ENCODE data around the gene RNF5.

Gene RNF5

DNA sequence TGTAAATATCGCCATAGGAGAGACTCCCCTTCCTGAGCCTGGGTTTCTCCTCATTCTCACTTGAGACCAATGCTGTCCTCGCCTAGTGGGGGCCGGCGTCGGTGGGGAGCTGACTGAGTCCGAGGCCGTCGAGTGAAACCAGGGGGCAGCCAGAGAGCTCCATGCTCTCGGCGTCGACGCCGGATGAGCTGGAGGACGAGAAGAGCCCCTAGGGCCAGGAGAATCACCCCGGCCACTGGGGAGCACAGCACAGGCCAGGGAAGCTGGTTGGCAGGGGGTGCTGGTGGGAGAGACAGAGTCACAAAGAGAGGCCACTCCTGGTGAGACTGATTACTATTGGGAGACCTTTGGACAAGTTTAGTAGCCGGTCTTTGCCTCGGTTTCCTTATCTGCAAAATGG lies 20.7 kb downstream of the RNF5 start:
- H3K36me3 ChIP-seq (ENCODE audit: insufficient read depth, low read length), result no peaks in the 10 kb centered on the region
- no peaks in the 10 kb centered on the region for H3K9me2 ChIP-seq (replicated peaks; ENCODE audit: low read depth, low read length)
- no peak overlapping the region for H2AFZ ChIP-seq (ENCODE audit: low read length)
- no peaks in the 10 kb centered on the region for H3F3A ChIP-seq (ENCODE audit: low read depth)
- H4K20me1 ChIP-seq (ENCODE audit: insufficient read depth, low read length, poor library complexity, severe bottlenecking), result no peaks in the 10 kb centered on the region
- no peaks in the 10 kb centered on the region for H3K27me3 ChIP-seq (ENCODE audit: insufficient read depth, low read length, poor library complexity, severe bottlenecking)
- no peak overlapping the region for H3K4me2 ChIP-seq (ENCODE audit: low read depth, low read length, poor library complexity, severe bottlenecking)
- H3K9ac ChIP-seq (ENCODE audit: low read depth, low read length, poor library complexity, severe bottlenecking), result no peak overlapping the region
- H3K9me3 ChIP-seq (ENCODE audit: insufficient read depth, low read depth, low read length), result no peaks in the 10 kb centered on the region
- H3K79me2 ChIP-seq (ENCODE audit: insufficient read depth, low read length), result peaks cover 20% of the 10 kb centered on the region; the same call in 1 of the 2 replicates
- H3K4me1 ChIP-seq (ENCODE audit: insufficient read depth, low read length, poor library complexity, severe bottlenecking), result peaks cover 22% of the 10 kb centered on the region
- TF ChIP-seq, protein P1, sequence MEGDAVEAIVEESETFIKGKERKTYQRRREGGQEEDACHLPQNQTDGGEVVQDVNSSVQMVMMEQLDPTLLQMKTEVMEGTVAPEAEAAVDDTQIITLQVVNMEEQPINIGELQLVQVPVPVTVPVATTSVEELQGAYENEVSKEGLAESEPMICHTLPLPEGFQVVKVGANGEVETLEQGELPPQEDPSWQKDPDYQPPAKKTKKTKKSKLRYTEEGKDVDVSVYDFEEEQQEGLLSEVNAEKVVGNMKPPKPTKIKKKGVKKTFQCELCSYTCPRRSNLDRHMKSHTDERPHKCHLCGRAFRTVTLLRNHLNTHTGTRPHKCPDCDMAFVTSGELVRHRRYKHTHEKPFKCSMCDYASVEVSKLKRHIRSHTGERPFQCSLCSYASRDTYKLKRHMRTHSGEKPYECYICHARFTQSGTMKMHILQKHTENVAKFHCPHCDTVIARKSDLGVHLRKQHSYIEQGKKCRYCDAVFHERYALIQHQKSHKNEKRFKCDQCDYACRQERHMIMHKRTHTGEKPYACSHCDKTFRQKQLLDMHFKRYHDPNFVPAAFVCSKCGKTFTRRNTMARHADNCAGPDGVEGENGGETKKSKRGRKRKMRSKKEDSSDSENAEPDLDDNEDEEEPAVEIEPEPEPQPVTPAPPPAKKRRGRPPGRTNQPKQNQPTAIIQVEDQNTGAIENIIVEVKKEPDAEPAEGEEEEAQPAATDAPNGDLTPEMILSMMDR (conservative IDR thresholded peaks at IDR 0.05; ENCODE audit: low read length), result no peak
- no peak for TF ChIP-seq EZH2phosphoT487 (IDR thresholded peaks at IDR 0.05; ENCODE audit: borderline replicate concordance)
- H3K4me3 ChIP-seq (ENCODE audit: low read length, poor library complexity, severe bottlenecking), result no peak overlapping the region

DNA sequence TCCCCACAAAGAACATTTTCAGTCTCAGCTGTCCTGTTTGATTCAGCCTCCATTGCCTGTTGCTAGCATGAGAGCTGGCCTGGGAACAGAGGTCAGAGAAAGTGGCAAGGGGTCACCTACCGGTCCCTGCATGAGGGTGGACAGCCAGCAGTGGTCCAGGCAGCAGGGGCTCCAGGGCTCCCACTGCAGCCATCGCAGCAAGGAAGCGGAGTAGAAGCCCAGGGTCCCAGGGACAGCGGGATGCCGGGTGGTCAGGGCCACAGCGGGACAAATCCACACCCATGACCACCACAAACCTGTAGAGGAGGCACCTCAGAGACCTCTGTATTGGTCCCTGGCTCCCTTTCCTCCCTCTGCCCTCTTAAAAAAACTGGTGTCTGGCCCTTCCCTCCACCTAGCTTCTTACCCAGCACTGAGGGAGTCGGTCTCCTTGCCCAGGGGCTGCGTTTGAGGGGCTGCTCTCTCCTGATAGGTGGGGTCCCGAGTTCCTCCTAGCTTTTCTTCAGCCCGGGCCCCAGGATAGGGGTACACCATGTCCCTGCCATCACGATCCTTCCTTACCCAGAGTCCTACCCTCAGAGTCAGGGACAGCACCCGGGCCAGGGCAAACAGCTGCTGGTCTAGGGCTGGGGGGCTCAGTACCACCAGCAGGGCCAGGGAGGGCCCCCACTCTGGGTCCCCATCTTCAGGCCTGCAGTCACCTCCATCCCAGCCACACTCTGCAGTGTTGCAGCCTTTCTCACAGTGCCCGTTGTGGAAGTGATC lies 22.7 kb downstream of the RNF5 start:
- Histone ChIP-seq H3K79me2 (ENCODE audit: insufficient read depth, low read length) (peaks cover 10% of the 10 kb centered on the region; the same call in 1 of the 2 replicates), H3K4me1 (ENCODE audit: insufficient read depth, low read length, poor library complexity, severe bottlenecking) (peaks cover 7% of the 10 kb centered on the region), H3K9me2 (replicated peaks; ENCODE audit: low read depth, low read length) (no peaks in the 10 kb centered on the region), H3K9me3 (ENCODE audit: insufficient read depth, low read depth, low read length) (no peaks in the 10 kb centered on the region), H3K27me3 (ENCODE audit: insufficient read depth, low read length, poor library complexity, severe bottlenecking) (no peaks in the 10 kb centered on the region), H3K4me2 (ENCODE audit: low read depth, low read length, poor library complexity, severe bottlenecking) (no peak overlapping the region), H2AFZ (ENCODE audit: low read length) (no peak overlapping the region), H3K36me3 (ENCODE audit: insufficient read depth, low read length) (no peaks in the 10 kb centered on the region), H4K20me1 (ENCODE audit: insufficient read depth, low read length, poor library complexity, severe bottlenecking) (no peaks in the 10 kb centered on the region), H3K9ac (ENCODE audit: low read depth, low read length, poor library complexity, severe bottlenecking) (no peak overlapping the region), H3F3A (ENCODE audit: low read depth) (no peaks in the 10 kb centered on the region), H3K4me3 (ENCODE audit: low read length, poor library complexity, severe bottlenecking) (no peak overlapping the region)
- TF ChIP-seq EZH2phosphoT487 (IDR thresholded peaks at IDR 0.05; ENCODE audit: borderline replicate concordance), result no peak
- TF ChIP-seq, protein P1 (conservative IDR thresholded peaks at IDR 0.05; ENCODE audit: low read length), result no peak

DNA sequence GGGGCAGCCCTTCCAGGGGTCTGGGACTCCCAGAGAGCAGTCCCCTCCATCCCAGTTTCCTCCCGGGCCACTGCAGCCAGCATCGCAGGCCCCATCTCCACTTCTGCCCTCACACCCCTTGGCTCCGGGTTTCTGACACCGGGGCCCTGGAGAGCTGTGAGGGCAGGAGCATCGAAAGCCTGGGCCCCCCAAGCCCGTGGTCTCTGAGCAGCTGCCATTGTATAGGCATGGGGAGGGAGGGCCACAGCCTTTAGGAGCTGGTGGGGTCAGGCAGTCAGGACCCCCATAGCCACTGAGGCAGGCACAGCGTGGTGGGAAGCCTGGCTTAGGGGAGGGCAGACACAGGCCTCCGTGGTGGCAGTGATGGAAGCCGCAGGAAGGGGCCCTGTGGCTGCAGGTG lies 24.0 kb downstream of the RNF5 start:
- Histone ChIP-seq H3K9ac (ENCODE audit: low read depth, low read length, poor library complexity, severe bottlenecking) (no peak overlapping the region), H3K36me3 (ENCODE audit: insufficient read depth, low read length) (no peaks in the 10 kb centered on the region), H3K79me2 (ENCODE audit: insufficient read depth, low read length) (no peaks in the 10 kb centered on the region), H3F3A (ENCODE audit: low read depth) (no peaks in the 10 kb centered on the region), H3K4me3 (ENCODE audit: low read length, poor library complexity, severe bottlenecking) (no peak overlapping the region), H3K4me1 (ENCODE audit: insufficient read depth, low read length, poor library complexity, severe bottlenecking) (peaks cover 2% of the 10 kb centered on the region), H4K20me1 (ENCODE audit: insufficient read depth, low read length, poor library complexity, severe bottlenecking) (no peaks in the 10 kb centered on the region), H3K9me2 (replicated peaks; ENCODE audit: low read depth, low read length) (no peaks in the 10 kb centered on the region), H2AFZ (ENCODE audit: low read length) (no peak overlapping the region), H3K4me2 (ENCODE audit: low read depth, low read length, poor library complexity, severe bottlenecking) (no peak overlapping the region), H3K9me3 (ENCODE audit: insufficient read depth, low read depth, low read length) (no peaks in the 10 kb centered on the region), H3K27me3 (ENCODE audit: insufficient read depth, low read length, poor library complexity, severe bottlenecking) (no peaks in the 10 kb centered on the region)
- TF ChIP-seq, protein P1 (conservative IDR thresholded peaks at IDR 0.05; ENCODE audit: low read length), result no peak
- TF ChIP-seq EZH2phosphoT487 (IDR thresholded peaks at IDR 0.05; ENCODE audit: borderline replicate concordance), result no peak

All from Loucy (cell line).